ENCODE measurements around the gene ZBTB8A. TPM values are rescaled to one million over a fixed set of nuclear protein-coding genes. Genes with fewer than 3 reads are reported as not detected.
"Not testable (repeated sequence)": the region's sequence is repeated elsewhere in the genome, so short reads cannot be mapped to it uniquely, and the experiment has no call there.

ZBTB8A gene
- total RNA-seq, 2 donors from 2014 or later, result 3.3 to 4.8 TPM

- no peaks in the 10 kb centered on the region for H3K9me3 ChIP-seq
- H3K27ac ChIP-seq, result no peak overlapping the region
- peaks cover 7% of the 10 kb centered on the region for H3K36me3 ChIP-seq
- H3K4me1 ChIP-seq, result no peaks in the 10 kb centered on the region
- no peak for TF ChIP-seq CTCF (IDR thresholded peaks at IDR 0.05)
- no peak overlapping the region for H3K4me3 ChIP-seq
- no peaks in the 10 kb centered on the region for H3K27me3 ChIP-seq
- DNase-seq (ENCODE audit: low spot score), result no peak
Measured at GRCh38 chr1:32622806-32623681, 83.8 kb downstream of the ZBTB8A start.

GRCh38 chr1:32623775-32624174 is 84.5 kb downstream of the ZBTB8A start:
- Histone ChIP-seq H3K36me3 (peaks cover 14% of the 10 kb centered on the region), H3K27ac (no peak overlapping the region), H3K27me3 (no peaks in the 10 kb centered on the region), H3K9me3 (no peaks in the 10 kb centered on the region), H3K4me3 (no peak overlapping the region), H3K4me1 (no peaks in the 10 kb centered on the region)
- TF ChIP-seq CTCF (IDR thresholded peaks at IDR 0.05), result no peak
- DNase-seq (ENCODE audit: low spot score), result no peak

GRCh38 chr1:32626176-32626575 is 86.9 kb downstream of the ZBTB8A start:
- Histone ChIP-seq H3K36me3 (peaks cover 22% of the 10 kb centered on the region), H3K4me1 (no peaks in the 10 kb centered on the region), H3K27ac (no peak overlapping the region), H3K9me3 (no peaks in the 10 kb centered on the region), H3K4me3 (no peak overlapping the region), H3K27me3 (no peaks in the 10 kb centered on the region)
- DNase-seq (ENCODE audit: low spot score), result no peak
- TF ChIP-seq CTCF (IDR thresholded peaks at IDR 0.05), result no peak

GRCh38 chr1:32627596-32628162 is 88.5 kb downstream of the ZBTB8A start:
- no peak overlapping the region for H3K27ac ChIP-seq
- H3K4me3 ChIP-seq, result no peak overlapping the region
- no peak for DNase-seq (ENCODE audit: low spot score)
- TF ChIP-seq CTCF (IDR thresholded peaks at IDR 0.05), result no peak
- no peaks in the 10 kb centered on the region for H3K27me3 ChIP-seq
- no peaks in the 10 kb centered on the region for H3K4me1 ChIP-seq
- no peaks in the 10 kb centered on the region for H3K9me3 ChIP-seq
- peaks cover 22% of the 10 kb centered on the region for H3K36me3 ChIP-seq

- H3K27ac ChIP-seq; H3K4me1 ChIP-seq; H3K4me3 ChIP-seq; H3K27me3 ChIP-seq; DNase-seq (ENCODE audit: low spot score); H3K9me3 ChIP-seq: not testable (repeated sequence)
- H3K36me3 ChIP-seq, result peaks cover 28% of the 10 kb centered on the region
Measured at GRCh38 chr1:32630173-32630572, 90.9 kb downstream of the ZBTB8A start.

GRCh38 chr1:32632829-32633228 is 93.6 kb downstream of the ZBTB8A start:
- no peaks in the 10 kb centered on the region for H3K27me3 ChIP-seq
- H3K9me3 ChIP-seq, result no peaks in the 10 kb centered on the region
- no peaks in the 10 kb centered on the region for H3K4me1 ChIP-seq
- no peak for DNase-seq (ENCODE audit: low spot score)
- H3K27ac ChIP-seq, result no peak overlapping the region
- TF ChIP-seq CTCF (IDR thresholded peaks at IDR 0.05), result no peak
- peaks cover 23% of the 10 kb centered on the region for H3K36me3 ChIP-seq
- no peak overlapping the region for H3K4me3 ChIP-seq

Data from right atrium auricular region (tissue), 2 donors.